ENCODE results near the gene SPSB1.

- TF ChIP-seq CTCF (IDR thresholded peaks at IDR 0.05), result no peak
- TF ChIP-seq POLR2A (IDR thresholded peaks at IDR 0.05), result no peak
Observed at GRCh38 chr1:9397997-9398526, 105.4 kb downstream of the SPSB1 start.

Measured in uterus (tissue), 2 donors.